GM20000 (cell line): ENCODE measurements around the gene EEF1A2.

ENCODE experiments used
- DNase-seq: peaks from one replicate; pipeline ENCODE4 v3.0.0; 2012; ENCODE audit warnings: low spot score
- CTCF ChIP-seq: IDR thresholded peaks from 2 replicates; pipeline ENCODE4 v1.5.1; 2012; ENCODE audit warnings: mild to moderate bottlenecking, control low read depth; ENCODE audit errors: extremely low read depth, missing control alignments

The EEF1A2 gene

DNA sequence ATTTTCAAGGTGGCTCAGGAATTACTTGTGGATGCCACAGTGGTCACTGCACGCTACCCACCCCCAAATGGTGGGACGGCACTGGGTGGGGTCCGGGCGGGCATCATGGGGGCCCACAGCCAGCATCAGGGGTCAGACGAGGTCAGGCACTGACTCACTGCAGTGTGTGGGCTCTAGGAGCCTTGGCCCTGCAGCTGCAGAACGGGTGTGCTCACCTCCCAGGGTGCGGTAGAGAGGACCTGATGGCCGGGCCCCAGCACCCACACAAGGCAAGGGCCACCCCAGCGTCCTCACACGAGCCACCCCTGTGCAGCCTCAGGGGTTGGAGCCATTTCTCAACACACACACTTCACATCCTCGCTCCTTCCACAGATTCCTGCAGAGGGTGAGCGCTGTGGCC is 60.8 kb downstream of the EEF1A2 start:
- TF ChIP-seq CTCF: no peak
- DNase-seq: no peak
